C1 segment of cervical spinal cord (tissue), 14 donors: ENCODE data around the gene RIPK4.

Experiments used
- DNase-seq, 14 donors: peaks; one replicate each; lab custom pipeline; 2025; lab: John Stamatoyannopoulos, UW

RIPK4 gene

GRCh38 chr21:41769111-41769510, 2.3 kb upstream of the RIPK4 start:
- no peak for DNase-seq

DNA sequence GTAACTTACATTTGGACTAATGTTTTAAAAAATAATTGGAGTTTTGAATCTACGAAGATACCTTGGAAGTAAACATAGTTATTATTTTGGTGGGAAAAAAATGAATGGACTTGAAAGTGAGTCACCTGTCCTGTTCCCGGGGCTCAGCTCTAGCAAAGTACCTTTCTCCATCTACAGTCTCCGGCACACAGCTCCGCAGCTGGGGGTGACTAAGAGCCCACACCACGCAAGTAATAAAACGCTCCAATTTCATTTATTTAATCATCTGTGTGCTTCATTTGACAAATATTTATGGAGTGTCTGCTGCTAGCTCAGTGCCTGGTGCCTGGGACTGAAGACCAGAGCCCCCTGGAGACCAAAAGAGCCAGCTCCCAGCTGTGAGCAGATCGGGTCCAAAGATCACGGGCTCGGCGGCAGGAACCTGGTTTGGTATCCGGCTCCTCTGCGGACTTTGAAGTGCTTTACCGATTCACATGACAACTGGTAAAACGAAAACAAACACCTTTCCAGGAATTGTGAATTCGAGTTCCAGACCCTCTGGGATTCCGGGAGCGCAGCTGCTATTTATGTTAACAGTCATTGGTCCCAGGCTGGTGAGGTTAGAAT, 1.7 kb upstream of the RIPK4 start:
- no peak for DNase-seq

DNA sequence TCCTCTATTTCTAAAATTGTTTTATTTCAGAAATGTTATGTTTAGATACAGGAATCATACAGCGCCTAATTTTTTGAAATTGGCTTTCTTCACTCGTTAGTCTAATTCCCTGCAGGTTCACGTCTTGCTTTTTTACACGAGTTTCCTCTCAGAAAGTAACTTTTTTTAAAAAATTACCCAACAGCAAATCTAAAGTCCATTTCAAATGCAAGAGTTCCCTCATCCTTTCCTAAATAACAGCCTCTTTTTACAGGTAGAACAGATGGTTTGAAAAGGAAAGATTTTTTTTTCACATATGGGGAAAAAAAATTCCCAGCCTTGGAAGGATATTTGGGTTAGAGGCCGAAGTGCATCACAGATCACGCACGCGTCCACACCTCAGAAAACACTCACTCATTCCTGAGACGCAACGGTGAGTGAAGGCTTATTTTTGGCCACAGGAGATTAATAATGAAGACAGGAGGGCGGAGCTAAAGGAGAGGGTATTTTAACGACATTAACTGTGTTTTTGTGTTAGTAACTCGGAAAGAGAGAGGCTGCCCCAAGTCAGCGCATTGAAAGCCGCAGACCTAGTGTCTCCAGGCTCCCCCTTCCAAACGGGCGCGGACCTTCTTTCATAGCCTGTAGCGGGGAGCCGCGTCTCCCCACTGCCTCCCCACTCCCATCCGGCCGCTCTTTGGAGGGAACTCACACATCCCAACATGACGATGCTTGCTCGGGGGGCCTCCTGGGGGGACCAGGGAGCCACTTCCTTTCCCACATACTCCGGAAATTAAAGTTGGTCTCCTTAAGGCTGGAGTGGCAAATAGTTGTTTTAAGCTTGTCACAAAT, 969 bp upstream of the RIPK4 start:
- no peak for DNase-seq

DNA sequence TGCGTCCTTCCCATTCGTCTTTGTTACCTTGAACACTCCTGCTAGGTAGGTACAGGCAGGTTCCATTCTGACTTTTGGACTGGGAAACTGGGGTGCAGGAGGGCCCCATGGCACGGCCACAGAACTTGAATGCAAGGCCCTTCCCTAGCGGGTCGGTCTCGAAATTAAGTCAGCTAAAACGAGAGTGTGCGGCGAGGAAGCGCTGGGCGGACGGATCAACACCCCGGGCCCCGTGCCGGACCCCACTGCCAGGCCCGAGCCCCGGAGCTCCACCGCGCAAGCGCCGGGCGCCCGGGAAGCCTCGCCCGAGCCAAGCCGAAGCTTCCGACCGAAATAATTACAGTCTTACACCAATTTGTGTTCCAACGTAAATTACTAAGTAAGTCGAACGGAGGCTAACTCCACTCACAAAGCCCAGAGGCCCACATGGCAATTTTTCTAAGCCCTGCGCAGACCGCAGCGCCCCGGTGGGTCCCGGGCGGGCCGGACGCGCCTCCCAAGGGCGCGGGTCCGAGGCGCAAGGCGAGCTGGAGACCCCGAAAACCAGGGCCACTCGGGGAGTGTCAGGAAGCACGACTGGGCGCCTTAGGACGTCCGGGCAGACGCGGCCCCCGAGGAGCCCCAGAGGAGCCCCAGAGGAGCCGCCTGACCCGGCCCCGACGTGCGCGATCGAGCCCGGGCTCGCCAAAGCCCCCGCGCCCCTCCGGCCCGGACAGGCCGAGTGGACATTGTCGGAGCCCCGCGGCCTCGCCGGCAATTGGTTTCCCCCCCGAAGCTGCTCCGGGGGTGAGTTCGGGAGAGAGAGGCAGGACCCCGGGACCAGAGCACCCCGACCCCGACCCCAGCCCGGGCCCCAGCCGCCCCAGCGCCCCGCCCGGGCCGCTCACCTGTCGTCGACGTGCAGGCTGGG, 624 bp downstream of the RIPK4 start:
- no peak for DNase-seq

DNA sequence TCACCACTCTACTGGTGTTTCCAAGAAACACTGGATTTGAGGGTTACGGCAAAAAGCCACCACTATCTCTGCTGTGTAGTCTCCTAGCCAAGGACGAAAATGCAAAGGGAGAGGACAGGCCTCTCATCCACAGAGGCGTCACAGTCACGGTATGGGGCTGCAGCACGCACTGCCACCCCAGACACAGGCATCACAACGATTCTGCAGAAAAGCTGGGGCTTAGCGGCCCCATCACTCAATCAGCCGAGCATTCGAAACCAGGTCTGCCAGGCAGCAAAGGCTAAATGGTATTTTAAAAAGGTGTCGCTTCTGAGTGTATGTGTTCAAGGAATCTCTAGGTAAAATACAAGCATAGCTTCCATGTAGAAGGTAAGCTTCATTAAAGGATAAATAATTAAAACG, 1.4 kb downstream of the RIPK4 start:
- no peak for DNase-seq

- no peak for DNase-seq
Observed at GRCh38 chr21:41764558-41765419, 2.1 kb downstream of the RIPK4 start.

- no peak for DNase-seq
Observed at GRCh38 chr21:41763996-41764395, 2.9 kb downstream of the RIPK4 start.

DNA sequence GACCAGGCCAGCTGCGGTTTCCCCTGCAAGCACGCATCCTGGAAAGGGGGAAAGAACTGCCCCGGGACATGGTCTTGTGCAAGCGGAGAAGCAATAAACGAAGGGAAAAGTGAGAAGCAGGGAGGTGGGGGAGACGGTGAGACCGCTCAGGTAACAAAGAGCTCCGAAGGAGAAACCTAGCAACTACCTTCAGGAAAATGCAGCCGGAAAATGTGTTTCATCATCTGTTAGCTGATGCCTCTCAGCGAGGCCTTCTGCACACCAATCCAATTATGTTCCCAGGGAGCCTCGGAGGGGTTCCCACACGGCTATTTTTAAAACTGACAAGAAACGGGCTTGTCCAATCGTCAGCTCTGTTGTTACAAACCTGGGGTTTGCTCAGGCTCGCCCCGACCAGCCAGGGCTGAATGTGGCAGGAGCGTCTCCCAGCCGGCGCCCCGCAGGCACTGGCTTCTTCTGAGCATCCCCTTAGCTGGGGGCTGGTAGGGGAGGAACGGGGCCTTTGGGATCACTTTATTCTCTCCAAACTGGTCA, 3.4 kb downstream of the RIPK4 start:
- no peak for DNase-seq

- DNase-seq = no peak
Observed at GRCh38 chr21:41762753-41763152, 4.1 kb downstream of the RIPK4 start.

DNA sequence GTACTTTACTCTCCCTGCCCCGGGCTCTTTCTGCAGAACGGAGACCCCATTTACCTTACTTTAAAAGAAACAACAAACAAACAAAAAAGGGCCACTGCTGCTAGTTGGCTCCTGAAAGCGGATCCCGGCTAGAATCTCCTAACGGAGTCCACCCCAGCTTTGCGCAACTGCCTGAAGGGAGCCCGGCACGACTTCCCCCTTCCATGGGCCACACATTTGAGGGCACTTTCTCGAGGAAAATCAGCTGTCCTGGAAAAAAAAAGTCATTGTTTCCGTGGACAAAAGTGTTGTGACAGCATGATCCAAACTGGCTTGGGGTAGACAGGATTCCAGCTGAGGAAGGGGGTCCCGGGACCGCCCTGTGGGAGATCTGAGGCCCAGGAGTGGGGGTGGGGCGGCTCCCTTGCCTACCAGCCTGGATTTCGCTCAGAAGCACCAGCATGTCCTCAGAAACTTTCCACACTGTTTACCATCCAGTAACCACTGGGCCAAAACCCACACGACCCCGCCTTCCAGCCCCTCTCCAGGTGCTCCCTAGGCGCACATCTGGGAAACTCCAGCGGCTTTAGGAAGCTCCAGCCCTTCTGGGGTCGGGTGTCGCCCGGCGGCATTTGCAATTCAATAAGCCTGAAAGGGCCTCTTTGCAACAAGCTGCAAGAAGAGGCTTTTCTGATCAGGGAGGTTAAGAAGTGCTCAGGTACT, 4.8 kb downstream of the RIPK4 start:
- no peak for DNase-seq

- no peak for DNase-seq
Observed at GRCh38 chr21:41761211-41761933, 5.5 kb downstream of the RIPK4 start.

- DNase-seq = no peak
Observed at GRCh38 chr21:41760411-41760810, 6.4 kb downstream of the RIPK4 start.

DNA sequence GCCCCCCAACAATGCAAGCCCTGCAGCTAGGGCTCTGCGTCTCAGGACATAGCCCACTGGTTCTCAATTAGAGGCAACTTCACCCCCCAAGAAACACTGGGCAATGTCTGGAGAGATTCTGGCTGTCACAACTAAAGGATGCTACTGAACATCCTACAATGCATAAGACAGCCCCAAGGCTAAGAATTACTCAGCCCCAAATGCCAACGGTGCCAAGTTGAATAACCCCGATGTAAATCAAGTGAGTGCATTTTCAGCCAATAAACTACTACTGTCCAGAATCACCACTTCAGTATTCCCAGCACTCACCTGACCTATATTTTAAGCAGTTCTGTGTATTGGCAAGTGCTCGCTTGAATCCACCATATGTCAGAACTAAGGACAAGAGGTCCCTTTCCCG, 6.9 kb downstream of the RIPK4 start:
- no peak for DNase-seq

DNA sequence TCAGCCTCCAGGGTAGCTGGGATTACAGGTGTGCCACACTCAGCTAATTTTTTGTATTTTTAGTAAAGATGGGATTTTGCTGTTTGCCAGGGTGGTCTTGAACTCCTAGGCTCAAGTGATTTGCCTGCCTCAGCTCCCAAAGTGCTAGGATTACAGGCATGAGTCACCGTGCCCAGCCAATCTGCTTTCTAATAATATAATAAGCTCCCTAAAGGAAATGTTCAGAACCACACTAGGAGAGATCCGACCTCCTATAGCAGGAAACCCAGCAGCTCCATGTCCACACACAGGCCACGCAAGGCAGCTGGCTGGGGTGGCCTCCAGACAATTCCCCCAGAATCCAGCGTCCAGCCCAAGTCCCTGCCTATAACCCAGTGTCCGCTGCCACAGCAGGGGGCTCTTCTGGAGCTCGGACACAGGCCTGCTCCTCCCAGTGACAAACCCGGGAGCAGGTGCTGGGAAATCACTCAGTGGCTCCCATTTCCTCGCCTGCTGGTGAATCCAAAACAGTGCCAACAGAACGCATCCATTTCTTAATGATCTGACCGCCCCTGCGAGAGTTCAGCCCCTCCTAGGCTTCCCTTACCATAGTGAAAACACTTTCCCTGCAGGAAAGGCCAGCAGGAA, 7.5 kb downstream of the RIPK4 start:
- no peak for DNase-seq

GRCh38 chr21:41758550-41758949, 8.3 kb downstream of the RIPK4 start:
- no peak for DNase-seq

- no peak for DNase-seq
Observed at GRCh38 chr21:41755934-41756773, 10.7 kb downstream of the RIPK4 start.

DNA sequence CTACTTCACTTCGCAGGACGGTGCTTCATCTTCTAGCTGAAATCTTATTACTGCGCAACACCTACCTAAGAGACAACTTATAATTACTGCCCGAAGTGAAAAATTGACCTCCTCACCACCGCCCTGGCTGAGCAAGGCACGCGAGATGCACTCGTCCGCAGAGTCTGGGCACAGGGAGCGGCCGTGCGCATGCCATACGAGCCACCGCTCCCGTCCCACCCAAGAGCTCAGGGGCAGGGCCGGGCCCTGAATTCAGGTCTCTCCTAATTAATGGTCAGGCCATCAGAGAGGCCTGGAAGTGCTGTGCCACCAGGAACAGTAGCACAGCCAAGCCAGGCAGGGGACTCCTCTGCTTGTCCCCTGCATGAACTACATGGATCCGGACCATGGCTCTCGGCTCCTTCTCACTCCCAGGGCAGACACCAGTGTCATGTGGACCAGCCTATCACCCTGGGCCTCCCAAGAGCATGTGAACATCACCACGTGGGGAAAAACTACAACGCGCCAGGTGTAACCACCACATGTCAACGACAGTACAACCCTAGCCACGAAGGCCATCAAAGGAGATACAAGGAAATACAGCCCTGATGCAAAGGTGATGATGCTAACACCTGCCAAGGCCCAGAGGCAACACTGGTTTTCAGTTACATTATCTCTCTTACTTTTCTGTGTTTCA, 11.5 kb downstream of the RIPK4 start:
- DNase-seq = no peak

- DNase-seq = no peak
Observed at GRCh38 chr21:41754479-41754891, 12.4 kb downstream of the RIPK4 start.
